ENCODE results near the gene INSYN2B. TPM values are rescaled to one million over a fixed set of nuclear protein-coding genes. Genes with fewer than 3 reads are reported as not detected.

INSYN2B gene
- total and polyA plus RNA-seq, 2 of the 8 experiments (the other 6 are each of a cell fraction or from before 2014, with no cell fraction given): not detected

DNA sequence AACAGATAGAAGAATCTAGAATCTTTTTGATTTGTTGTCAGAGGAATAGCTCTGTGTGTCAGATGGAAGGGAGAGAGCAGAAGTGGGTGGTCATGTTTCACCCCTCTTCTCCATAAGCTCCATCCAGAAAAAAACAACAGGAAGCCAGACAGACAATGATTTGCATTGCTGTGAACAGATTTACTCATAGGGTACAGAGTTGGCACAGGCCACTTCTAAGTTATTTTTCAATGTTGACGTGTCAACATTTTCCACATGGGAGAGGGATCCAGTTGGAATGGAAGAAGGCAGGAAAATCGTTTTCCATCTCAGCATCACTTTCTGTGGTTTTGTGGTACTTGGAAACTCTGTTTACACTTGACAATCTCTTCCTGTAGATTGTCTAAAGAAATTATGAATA is 86.7 kb downstream of the INSYN2B start (continued):
- no peak for TF ChIP-seq JUND (IDR thresholded peaks at IDR 0.05; ENCODE audit: low read length)
- no peak for TF ChIP-seq SIX5 (IDR thresholded peaks at IDR 0.05; ENCODE audit: low read depth, low read length)
- TF ChIP-seq POU5F1 (IDR thresholded peaks at IDR 0.05; ENCODE audit: low read depth, low read length): no peak
- TF ChIP-seq FOSL1 (IDR thresholded peaks at IDR 0.05; ENCODE audit: insufficient read depth, low read depth, low read length): no peak
- no peak for TF ChIP-seq EGR1 (IDR thresholded peaks at IDR 0.05; ENCODE audit: borderline replicate concordance, low read depth, low read length)
- TF ChIP-seq SUZ12 (IDR thresholded peaks at IDR 0.05; ENCODE audit: low read length): no peak
- TF ChIP-seq, protein P1, sequence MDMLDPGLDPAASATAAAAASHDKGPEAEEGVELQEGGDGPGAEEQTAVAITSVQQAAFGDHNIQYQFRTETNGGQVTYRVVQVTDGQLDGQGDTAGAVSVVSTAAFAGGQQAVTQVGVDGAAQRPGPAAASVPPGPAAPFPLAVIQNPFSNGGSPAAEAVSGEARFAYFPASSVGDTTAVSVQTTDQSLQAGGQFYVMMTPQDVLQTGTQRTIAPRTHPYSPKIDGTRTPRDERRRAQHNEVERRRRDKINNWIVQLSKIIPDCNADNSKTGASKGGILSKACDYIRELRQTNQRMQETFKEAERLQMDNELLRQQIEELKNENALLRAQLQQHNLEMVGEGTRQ (IDR thresholded peaks at IDR 0.05; ENCODE audit: low read length): no peak
- no peak for TF ChIP-seq MAFK (IDR thresholded peaks at IDR 0.05; ENCODE audit: low read depth, low read length)
- TF ChIP-seq CBX8 (IDR thresholded peaks at IDR 0.05; ENCODE audit: borderline replicate concordance, low read depth, low read length): no peak
